HEK293T (cell line): Measurements from ENCODE around the gene CAP2.

Source experiments
- ARNT ChIP-seq: fragments of 450-650 bp; IDR thresholded peaks from 2 replicates; pipeline ENCODE4 v1.6.1; 2017; ENCODE audit warnings: mild to moderate bottlenecking
- CTBP1 ChIP-seq: fragments of 450-650 bp; IDR thresholded peaks from 2 replicates; pipeline ENCODE4 v1.6.1; 2016; ENCODE audit warnings: borderline replicate concordance
- ELF4 ChIP-seq: fragments of 450-650 bp; IDR thresholded peaks from 2 replicates; pipeline ENCODE4 v1.6.1; 2017; ENCODE audit warnings: antibody characterized with exemption
- FOXA1 ChIP-seq: fragments of 450-650 bp; IDR thresholded peaks from 2 replicates; pipeline ENCODE4 v1.6.1; 2016; ENCODE audit warnings: mild to moderate bottlenecking
- FOXK2 ChIP-seq: fragments of 450-650 bp; IDR thresholded peaks from 2 replicates; pipeline ENCODE4 v1.6.1; 2016; ENCODE audit warnings: mild to moderate bottlenecking
- FOXM1 ChIP-seq: fragments of 450-650 bp; IDR thresholded peaks from 2 replicates; pipeline ENCODE4 v1.6.1; 2017; ENCODE audit warnings: mild to moderate bottlenecking, borderline replicate concordance
- HDGF ChIP-seq: fragments of 450-650 bp; IDR thresholded peaks from 2 replicates; pipeline ENCODE4 v1.6.1; 2017; ENCODE audit warnings: antibody characterized with exemption, borderline replicate concordance
- LEF1 ChIP-seq: fragments of 450-650 bp; IDR thresholded peaks from 2 replicates; pipeline ENCODE4 v1.6.1; 2017; ENCODE audit warnings: mild to moderate bottlenecking, borderline replicate concordance
- NFRKB ChIP-seq: fragments of 450-650 bp; IDR thresholded peaks from 2 replicates; pipeline ENCODE4 v1.6.1; 2016; ENCODE audit warnings: mild to moderate bottlenecking, moderate library complexity
- SP1 ChIP-seq: fragments of 450-650 bp; IDR thresholded peaks from 2 replicates; pipeline ENCODE4 v1.6.1; 2017
- SUZ12 ChIP-seq: fragments of 450-650 bp; IDR thresholded peaks from 2 replicates; pipeline ENCODE4 v1.6.1; 2016; ENCODE audit warnings: mild to moderate bottlenecking
- ZNF384 ChIP-seq: fragments of 450-650 bp; IDR thresholded peaks from 2 replicates; pipeline ENCODE4 v1.6.1; 2016

- TF ChIP-seq FOXK2 (no peak), SP1 (no peak), CTBP1 (no peak), ARNT (no peak), ELF4 (no peak), SUZ12 (no peak), HDGF (no peak), ZNF384 (no peak), NFRKB (no peak), FOXA1 (no peak), LEF1 (no peak), FOXM1 (no peak)
These were observed 27.4 kb upstream of the CAP2 start for GRCh38 chr6:17365961-17366360.
